ENCODE results near the gene SLC15A5.

Gene SLC15A5

DNA sequence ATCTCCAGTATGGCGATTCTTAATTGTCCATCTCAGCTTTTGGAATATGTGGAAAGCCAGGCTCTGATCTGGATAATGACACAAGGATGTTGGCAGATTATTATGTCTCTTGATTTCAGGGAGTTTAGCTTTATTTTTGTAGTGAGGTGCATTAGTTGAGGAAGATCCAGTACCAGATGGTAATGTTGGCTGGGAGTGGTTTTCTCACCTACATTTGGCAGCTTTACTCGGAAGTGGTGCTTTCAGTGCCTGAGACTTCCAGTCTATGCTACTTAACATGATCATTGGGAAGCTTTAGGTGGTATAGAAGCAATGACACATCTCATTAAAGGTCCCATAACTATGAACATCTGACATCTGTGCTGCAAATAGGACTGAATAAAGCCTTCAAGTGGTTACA, 7.5 kb downstream of the SLC15A5 start:
- no peak for DNase-seq (ENCODE audit: low read depth, low spot score)
- WGBS (ENCODE audit: insufficient coverage, insufficient read length), result no CpG with 5 or more reads among the region's 2 CpGs
- Histone ChIP-seq H3K36me3 (ENCODE audit: control insufficient read depth, insufficient read depth, low read length) (no peaks in the 10 kb centered on the region), H3K27ac (ENCODE audit: low read length) (no peak overlapping the region), H3K4me3 (ENCODE audit: low read length) (no peak overlapping the region), H3K9me3 (ENCODE audit: control insufficient read depth, insufficient read depth, low read length) (no peaks in the 10 kb centered on the region), H3K4me1 (ENCODE audit: control insufficient read depth, insufficient read depth, low read length) (no peaks in the 10 kb centered on the region), H3K27me3 (ENCODE audit: control insufficient read depth, insufficient read depth, low read length) (no peaks in the 10 kb centered on the region)

DNA sequence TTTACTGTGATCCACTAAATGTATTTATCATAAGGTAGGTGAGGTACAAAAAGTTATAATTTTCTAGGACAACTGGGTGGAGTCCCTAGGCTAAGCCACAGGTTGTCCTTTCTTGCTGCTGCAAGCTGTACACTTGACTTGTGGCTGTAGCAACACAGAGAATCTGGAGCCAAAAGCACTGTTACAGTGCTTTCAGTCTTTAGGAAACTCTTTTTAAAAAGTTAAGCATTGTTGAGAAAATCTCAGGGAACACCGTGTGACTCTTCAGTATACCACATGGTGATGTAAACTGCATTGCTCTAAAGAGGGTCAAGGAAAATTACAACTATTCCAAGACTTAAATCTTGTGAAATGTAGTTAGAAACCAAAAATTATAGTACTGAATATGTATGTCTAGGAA, 11.4 kb downstream of the SLC15A5 start:
- no peaks in the 10 kb centered on the region for H3K36me3 ChIP-seq (ENCODE audit: control insufficient read depth, insufficient read depth, low read length)
- no peaks in the 10 kb centered on the region for H3K27me3 ChIP-seq (ENCODE audit: control insufficient read depth, insufficient read depth, low read length)
- no peak overlapping the region for H3K27ac ChIP-seq (ENCODE audit: low read length)
- WGBS (ENCODE audit: insufficient coverage, insufficient read length), result no CpG with 5 or more reads among the region's 1 CpG
- H3K4me1 ChIP-seq (ENCODE audit: control insufficient read depth, insufficient read depth, low read length), result no peaks in the 10 kb centered on the region
- H3K4me3 ChIP-seq (ENCODE audit: low read length), result no peak overlapping the region
- no peak for DNase-seq (ENCODE audit: low read depth, low spot score)
- no peaks in the 10 kb centered on the region for H3K9me3 ChIP-seq (ENCODE audit: control insufficient read depth, insufficient read depth, low read length)

DNA sequence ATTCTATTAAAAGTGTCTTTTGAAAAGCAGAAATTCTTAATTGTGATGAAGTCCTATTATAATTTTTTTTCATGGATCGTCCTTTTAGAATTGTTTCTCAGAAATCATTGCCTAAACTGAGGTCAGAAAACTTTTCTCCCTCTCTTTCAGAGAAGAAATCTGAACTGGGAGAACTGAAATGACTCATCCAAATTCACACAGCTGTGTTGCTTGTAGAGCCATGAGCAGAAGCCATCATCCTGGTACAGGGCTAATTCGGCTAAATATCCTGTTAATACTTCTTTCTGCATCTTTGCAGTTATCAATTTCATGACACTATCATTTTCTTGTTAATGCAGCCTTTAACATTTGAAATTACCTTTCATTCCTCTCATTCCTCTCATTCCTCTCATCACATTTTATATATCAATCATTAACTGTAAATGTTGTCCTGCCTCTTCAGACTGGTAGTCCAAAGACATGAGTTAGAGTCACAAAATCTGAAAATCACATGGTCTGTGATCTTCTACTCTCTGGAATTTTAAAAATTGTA, 15.5 kb downstream of the SLC15A5 start:
- DNase-seq (ENCODE audit: low read depth, low spot score), result no peak
- Histone ChIP-seq H3K4me3 (ENCODE audit: low read length) (no peak overlapping the region), H3K36me3 (ENCODE audit: control insufficient read depth, insufficient read depth, low read length) (no peaks in the 10 kb centered on the region), H3K27ac (ENCODE audit: low read length) (no peak overlapping the region), H3K4me1 (ENCODE audit: control insufficient read depth, insufficient read depth, low read length) (no peaks in the 10 kb centered on the region), H3K9me3 (ENCODE audit: control insufficient read depth, insufficient read depth, low read length) (no peaks in the 10 kb centered on the region), H3K27me3 (ENCODE audit: control insufficient read depth, insufficient read depth, low read length) (no peaks in the 10 kb centered on the region)
- no CpG with 5 or more reads among the region's 2 CpGs for WGBS (ENCODE audit: insufficient coverage, insufficient read length)

DNA sequence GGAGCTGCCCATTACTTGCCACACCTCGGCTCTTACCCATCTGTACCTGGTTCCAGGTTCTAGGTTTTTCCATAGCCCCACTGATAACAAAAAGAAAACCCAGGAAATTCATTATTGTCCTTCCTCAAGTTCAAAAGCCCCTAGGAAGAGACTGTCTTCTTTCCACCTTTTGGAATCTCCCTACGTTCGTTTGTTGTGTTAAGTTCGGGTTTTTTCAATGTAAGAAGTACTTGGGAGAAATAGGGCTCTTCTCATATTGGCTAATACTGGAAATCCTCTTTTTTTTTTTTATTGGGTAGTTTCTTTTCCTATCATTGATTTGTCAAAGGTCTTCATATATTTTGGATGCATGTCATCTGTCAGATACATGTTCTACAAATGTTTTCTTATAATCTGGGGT, 17.3 kb downstream of the SLC15A5 start:
- DNase-seq (ENCODE audit: low read depth, low spot score), result no peak
- H3K27ac ChIP-seq (ENCODE audit: low read length), result no peak overlapping the region
- H3K4me1 ChIP-seq (ENCODE audit: control insufficient read depth, insufficient read depth, low read length), result no peaks in the 10 kb centered on the region
- WGBS (ENCODE audit: insufficient coverage, insufficient read length), result no CpG with 5 or more reads among the region's 4 CpGs
- no peaks in the 10 kb centered on the region for H3K36me3 ChIP-seq (ENCODE audit: control insufficient read depth, insufficient read depth, low read length)
- no peaks in the 10 kb centered on the region for H3K9me3 ChIP-seq (ENCODE audit: control insufficient read depth, insufficient read depth, low read length)
- H3K27me3 ChIP-seq (ENCODE audit: control insufficient read depth, insufficient read depth, low read length), result no peaks in the 10 kb centered on the region
- H3K4me3 ChIP-seq (ENCODE audit: low read length), result no peak overlapping the region

DNA sequence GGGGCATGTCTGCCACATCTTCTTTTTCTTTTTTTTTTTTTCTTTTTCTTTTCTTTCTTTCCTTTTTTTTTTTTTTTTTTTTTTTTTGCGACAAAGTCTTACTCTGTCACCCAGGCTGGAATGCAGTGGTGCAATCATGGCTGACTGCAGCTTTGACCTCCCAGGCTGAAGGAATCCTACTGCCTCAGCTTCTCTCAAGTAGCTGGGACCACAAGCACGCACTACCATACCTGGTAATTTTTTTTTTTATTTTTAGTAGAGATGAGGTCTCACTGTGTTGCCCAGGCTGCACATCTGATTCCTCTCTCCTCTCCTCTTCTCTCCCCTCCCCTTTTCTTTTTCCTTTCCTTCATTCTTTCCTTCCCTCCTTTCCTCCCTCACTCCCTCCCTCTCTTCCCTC, 18.5 kb downstream of the SLC15A5 start:
- Histone ChIP-seq H3K27ac (ENCODE audit: low read length) (no peak overlapping the region), H3K27me3 (ENCODE audit: control insufficient read depth, insufficient read depth, low read length) (no peaks in the 10 kb centered on the region), H3K4me3 (ENCODE audit: low read length) (no peak overlapping the region), H3K9me3 (ENCODE audit: control insufficient read depth, insufficient read depth, low read length) (no peaks in the 10 kb centered on the region), H3K4me1 (ENCODE audit: control insufficient read depth, insufficient read depth, low read length) (no peaks in the 10 kb centered on the region), H3K36me3 (ENCODE audit: control insufficient read depth, insufficient read depth, low read length) (no peaks in the 10 kb centered on the region)
- DNase-seq (ENCODE audit: low read depth, low spot score), result no peak
- no CpG with 5 or more reads among the region's 2 CpGs for WGBS (ENCODE audit: insufficient coverage, insufficient read length)

DNA sequence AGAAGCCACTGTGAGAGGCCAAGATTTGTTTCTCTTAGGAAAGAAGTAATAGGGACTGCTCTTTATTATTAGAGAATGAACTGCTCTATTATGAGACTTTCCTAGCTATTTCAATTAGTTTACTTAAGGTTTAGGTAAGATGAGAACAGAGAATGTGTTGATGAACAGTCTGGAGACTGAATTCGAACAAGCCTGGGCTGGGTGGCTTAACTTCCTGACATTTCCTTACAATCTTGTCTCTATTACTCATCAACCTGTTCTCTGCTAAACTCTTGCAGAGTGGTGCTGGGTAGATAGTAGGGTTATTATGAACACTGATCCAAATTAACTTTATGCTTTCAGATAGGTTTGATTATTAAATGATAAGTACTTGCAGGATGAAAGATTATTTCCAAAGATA, 31.2 kb downstream of the SLC15A5 start:
- H3K27me3 ChIP-seq (ENCODE audit: control insufficient read depth, insufficient read depth, low read length), result no peaks in the 10 kb centered on the region

DNA sequence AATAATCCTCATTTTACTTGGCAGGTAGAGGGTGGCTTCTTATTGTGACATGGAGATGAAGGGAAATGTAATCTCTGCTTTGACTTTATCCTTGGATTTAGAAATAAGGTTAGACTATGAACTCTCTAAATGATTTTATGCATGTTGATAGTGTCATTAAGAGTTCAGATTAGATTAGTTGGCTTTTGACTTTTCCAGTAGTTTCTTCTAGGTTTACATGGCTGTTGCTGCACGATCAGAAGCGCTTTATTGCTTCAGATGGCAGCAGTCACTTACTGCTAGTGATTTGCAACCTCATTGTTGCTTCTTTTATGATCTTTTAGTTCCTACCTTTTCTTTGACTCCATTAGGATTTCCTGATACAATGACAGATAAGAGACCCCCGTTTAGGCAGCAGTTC, 32.3 kb downstream of the SLC15A5 start:
- Histone ChIP-seq H3K27me3 (ENCODE audit: control insufficient read depth, insufficient read depth, low read length) (no peaks in the 10 kb centered on the region), H3K4me3 (ENCODE audit: low read length) (no peak overlapping the region), H3K27ac (ENCODE audit: low read length) (no peak overlapping the region), H3K9me3 (ENCODE audit: control insufficient read depth, insufficient read depth, low read length) (no peaks in the 10 kb centered on the region), H3K36me3 (ENCODE audit: control insufficient read depth, insufficient read depth, low read length) (no peaks in the 10 kb centered on the region), H3K4me1 (ENCODE audit: control insufficient read depth, insufficient read depth, low read length) (no peaks in the 10 kb centered on the region)
- WGBS (ENCODE audit: insufficient coverage, insufficient read length), result no CpG with 5 or more reads among the region's 3 CpGs
- DNase-seq (ENCODE audit: low read depth, low spot score), result no peak

More for the DNA sequence above, 31.2 kb downstream of the SLC15A5 start:
- Histone ChIP-seq H3K36me3 (ENCODE audit: control insufficient read depth, insufficient read depth, low read length) (no peaks in the 10 kb centered on the region), H3K4me1 (ENCODE audit: control insufficient read depth, insufficient read depth, low read length) (no peaks in the 10 kb centered on the region), H3K9me3 (ENCODE audit: control insufficient read depth, insufficient read depth, low read length) (no peaks in the 10 kb centered on the region), H3K27ac (ENCODE audit: low read length) (no peak overlapping the region), H3K4me3 (ENCODE audit: low read length) (no peak overlapping the region)
- whole genome bisulfite sequencing (ENCODE audit: insufficient coverage, insufficient read length), result no CpG with 5 or more reads among the region's 1 CpG
- no peak for DNase-seq (ENCODE audit: low read depth, low spot score)

DNA sequence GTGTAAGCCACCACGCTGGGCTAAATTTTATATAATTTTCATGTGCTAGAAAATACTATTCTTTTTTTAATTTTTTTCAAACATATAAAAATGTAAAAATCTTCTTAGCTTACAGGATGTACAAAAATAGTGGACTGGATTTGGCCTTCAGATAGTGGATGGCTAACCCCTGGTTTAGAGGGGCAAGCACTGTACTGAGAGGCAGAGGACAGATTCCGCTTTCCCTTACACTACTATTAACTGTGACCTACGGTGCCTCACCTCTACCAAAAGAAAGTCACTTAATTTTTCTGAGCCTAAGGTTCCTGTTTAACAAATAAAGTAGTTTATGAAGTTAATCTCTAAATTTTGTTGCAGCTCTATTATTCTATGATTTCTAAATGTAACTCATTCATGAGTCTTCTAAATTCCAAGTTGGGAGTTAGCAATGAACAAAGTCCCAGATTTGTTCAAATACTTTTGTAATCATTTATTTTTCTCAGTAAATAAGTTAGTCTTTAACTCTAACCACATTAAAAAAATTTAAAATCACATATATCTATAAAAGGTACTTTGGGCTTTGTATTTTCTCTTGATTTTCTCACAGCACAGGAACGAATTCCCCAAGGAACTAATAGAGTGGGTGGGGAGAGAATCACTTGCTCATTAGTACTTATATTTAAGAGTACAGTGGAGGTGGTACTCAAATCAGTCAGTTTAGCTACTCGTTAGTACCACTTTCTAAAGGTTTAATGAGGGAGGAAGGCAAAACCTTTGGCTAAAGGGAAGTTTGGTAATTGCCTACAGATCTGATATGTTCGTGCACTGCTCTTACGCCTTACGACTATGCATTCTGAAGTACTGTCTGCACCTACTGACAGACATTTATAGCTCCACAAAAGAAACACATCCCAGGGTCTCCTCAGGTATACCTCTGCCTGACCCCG, 33.7 kb downstream of the SLC15A5 start:
- Histone ChIP-seq H3K36me3 (ENCODE audit: control insufficient read depth, insufficient read depth, low read length) (no peaks in the 10 kb centered on the region), H3K4me1 (ENCODE audit: control insufficient read depth, insufficient read depth, low read length) (no peaks in the 10 kb centered on the region), H3K4me3 (ENCODE audit: low read length) (no peak overlapping the region), H3K27ac (ENCODE audit: low read length) (no peak overlapping the region), H3K27me3 (ENCODE audit: control insufficient read depth, insufficient read depth, low read length) (no peaks in the 10 kb centered on the region), H3K9me3 (ENCODE audit: control insufficient read depth, insufficient read depth, low read length) (no peaks in the 10 kb centered on the region)
- DNase-seq (ENCODE audit: low read depth, low spot score), result no peak
- WGBS (ENCODE audit: insufficient coverage, insufficient read length), result no CpG with 5 or more reads among the region's 9 CpGs

DNA sequence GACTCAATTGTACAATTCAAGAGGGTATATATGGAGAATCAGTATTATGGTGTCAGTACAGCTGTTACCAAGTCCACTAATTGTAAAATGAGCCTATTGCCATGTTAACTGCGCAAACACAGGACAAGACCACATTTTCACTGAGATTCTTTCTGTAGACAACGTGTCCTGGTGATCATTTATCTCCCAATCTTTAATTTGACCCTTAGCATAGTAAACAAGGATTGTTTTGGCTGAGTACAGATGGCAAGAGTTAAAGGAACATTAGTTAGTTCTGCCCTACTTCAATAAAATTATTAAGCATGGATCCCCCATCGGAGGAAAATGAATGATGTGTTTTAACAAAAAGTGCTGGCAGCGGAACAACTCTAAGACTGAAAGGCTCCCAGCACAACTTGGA, 36.1 kb downstream of the SLC15A5 start:
- Histone ChIP-seq H3K27ac (ENCODE audit: low read length) (no peak overlapping the region), H3K4me1 (ENCODE audit: control insufficient read depth, insufficient read depth, low read length) (no peaks in the 10 kb centered on the region), H3K36me3 (ENCODE audit: control insufficient read depth, insufficient read depth, low read length) (no peaks in the 10 kb centered on the region), H3K9me3 (ENCODE audit: control insufficient read depth, insufficient read depth, low read length) (no peaks in the 10 kb centered on the region), H3K4me3 (ENCODE audit: low read length) (no peak overlapping the region), H3K27me3 (ENCODE audit: control insufficient read depth, insufficient read depth, low read length) (no peaks in the 10 kb centered on the region)
- no CpG with 5 or more reads among the region's 4 CpGs for WGBS (ENCODE audit: insufficient coverage, insufficient read length)
- no peak for DNase-seq (ENCODE audit: low read depth, low spot score)

DNA sequence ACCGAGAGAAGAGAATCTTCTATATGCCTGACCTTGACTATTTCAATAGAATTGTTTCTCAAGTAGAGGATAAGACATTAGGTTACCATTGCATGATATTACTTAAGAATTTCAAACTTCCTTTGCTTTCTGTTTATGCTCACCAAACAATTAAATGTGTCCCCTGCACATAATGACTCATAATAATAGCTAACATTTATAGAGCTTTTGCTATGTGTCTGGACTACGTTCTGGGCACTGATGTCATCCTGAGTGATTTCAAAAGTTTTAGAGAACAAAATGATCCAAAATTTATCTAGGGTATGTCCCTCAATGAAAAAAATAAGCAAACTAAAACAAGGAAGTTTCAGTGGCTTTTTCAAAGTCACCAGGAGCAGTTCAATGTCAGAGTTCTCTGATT, 38.8 kb downstream of the SLC15A5 start:
- no peaks in the 10 kb centered on the region for H3K36me3 ChIP-seq (ENCODE audit: control insufficient read depth, insufficient read depth, low read length)
- H3K27ac ChIP-seq (ENCODE audit: low read length), result no peak overlapping the region
- no CpG with 5 or more reads among the region's 2 CpGs for WGBS (ENCODE audit: insufficient coverage, insufficient read length)
- H3K9me3 ChIP-seq (ENCODE audit: control insufficient read depth, insufficient read depth, low read length), result no peaks in the 10 kb centered on the region
- no peaks in the 10 kb centered on the region for H3K4me1 ChIP-seq (ENCODE audit: control insufficient read depth, insufficient read depth, low read length)
- H3K27me3 ChIP-seq (ENCODE audit: control insufficient read depth, insufficient read depth, low read length), result no peaks in the 10 kb centered on the region
- no peak overlapping the region for H3K4me3 ChIP-seq (ENCODE audit: low read length)
- DNase-seq (ENCODE audit: low read depth, low spot score), result no peak

DNA sequence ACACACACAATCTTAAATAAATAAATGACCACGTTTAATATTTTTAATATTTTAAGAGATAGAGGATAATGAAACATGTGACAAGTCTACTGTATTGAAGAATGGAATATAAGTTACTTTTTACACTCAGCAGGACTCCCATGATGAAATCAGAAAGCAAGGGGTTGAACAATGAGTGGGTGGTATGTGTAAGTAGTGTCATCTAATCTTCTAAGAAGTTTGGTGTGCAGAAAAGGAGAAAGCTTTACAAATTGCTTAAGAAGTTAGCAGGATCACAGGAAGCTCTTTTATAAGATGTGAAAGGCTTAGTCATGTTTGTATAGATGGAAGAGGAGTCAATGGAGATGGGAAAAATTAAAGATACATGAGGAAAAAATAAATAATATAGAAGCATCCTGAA, 47.8 kb downstream of the SLC15A5 start:
- no peaks in the 10 kb centered on the region for H3K4me1 ChIP-seq (ENCODE audit: control insufficient read depth, insufficient read depth, low read length)
- H3K4me3 ChIP-seq (ENCODE audit: low read length), result no peak overlapping the region
- H3K36me3 ChIP-seq (ENCODE audit: control insufficient read depth, insufficient read depth, low read length), result no peaks in the 10 kb centered on the region
- DNase-seq (ENCODE audit: low read depth, low spot score), result no peak
- H3K27me3 ChIP-seq (ENCODE audit: control insufficient read depth, insufficient read depth, low read length), result no peaks in the 10 kb centered on the region
- H3K27ac ChIP-seq (ENCODE audit: low read length), result no peak overlapping the region
- WGBS (ENCODE audit: insufficient coverage, insufficient read length), result 100% methylated on average over 1 of the region's 1 CpG
- H3K9me3 ChIP-seq (ENCODE audit: control insufficient read depth, insufficient read depth, low read length), result no peaks in the 10 kb centered on the region

Data from iPS DF 6.9 (cell line).